ENCODE results near the gene RNF222.

Gene RNF222

DNA sequence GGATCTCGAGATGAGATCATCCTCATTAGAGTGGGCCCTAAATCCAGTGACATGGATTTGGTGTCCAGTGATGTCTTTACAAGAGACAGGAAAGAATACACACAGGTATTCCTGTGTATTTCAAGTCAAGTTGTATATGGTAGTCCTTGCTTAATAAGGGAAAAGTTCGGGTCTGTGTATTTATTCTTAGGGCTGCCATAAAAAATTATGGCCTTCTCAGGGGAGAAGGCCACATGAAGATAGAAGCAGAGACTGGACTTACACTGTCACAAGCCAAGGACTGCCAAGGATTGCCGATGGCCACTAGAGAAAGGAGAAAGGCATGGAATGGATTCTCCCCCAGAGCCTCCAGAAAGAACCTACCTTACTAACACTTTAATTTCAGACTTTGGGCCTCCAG, 29.4 kb downstream of the RNF222 start:
- TF ChIP-seq FOXP2 (optimal IDR thresholded peaks at IDR 0.05; ENCODE audit: borderline replicate concordance, extremely low read depth, extremely low read length, insufficient read depth) (no peak), POLR2AphosphoS5 (IDR thresholded peaks at IDR 0.05; ENCODE audit: low read depth, low read length) (no peak), SIN3A (IDR thresholded peaks at IDR 0.05; ENCODE audit: borderline replicate concordance, insufficient read depth, low read length) (no peak), TAF1 (IDR thresholded peaks at IDR 0.05; ENCODE audit: borderline replicate concordance, insufficient read depth, low read length) (no peak)
- TF ChIP-seq, protein P1, sequence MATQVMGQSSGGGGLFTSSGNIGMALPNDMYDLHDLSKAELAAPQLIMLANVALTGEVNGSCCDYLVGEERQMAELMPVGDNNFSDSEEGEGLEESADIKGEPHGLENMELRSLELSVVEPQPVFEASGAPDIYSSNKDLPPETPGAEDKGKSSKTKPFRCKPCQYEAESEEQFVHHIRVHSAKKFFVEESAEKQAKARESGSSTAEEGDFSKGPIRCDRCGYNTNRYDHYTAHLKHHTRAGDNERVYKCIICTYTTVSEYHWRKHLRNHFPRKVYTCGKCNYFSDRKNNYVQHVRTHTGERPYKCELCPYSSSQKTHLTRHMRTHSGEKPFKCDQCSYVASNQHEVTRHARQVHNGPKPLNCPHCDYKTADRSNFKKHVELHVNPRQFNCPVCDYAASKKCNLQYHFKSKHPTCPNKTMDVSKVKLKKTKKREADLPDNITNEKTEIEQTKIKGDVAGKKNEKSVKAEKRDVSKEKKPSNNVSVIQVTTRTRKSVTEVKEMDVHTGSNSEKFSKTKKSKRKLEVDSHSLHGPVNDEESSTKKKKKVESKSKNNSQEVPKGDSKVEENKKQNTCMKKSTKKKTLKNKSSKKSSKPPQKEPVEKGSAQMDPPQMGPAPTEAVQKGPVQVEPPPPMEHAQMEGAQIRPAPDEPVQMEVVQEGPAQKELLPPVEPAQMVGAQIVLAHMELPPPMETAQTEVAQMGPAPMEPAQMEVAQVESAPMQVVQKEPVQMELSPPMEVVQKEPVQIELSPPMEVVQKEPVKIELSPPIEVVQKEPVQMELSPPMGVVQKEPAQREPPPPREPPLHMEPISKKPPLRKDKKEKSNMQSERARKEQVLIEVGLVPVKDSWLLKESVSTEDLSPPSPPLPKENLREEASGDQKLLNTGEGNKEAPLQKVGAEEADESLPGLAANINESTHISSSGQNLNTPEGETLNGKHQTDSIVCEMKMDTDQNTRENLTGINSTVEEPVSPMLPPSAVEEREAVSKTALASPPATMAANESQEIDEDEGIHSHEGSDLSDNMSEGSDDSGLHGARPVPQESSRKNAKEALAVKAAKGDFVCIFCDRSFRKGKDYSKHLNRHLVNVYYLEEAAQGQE (IDR thresholded peaks at IDR 0.05; ENCODE audit: insufficient read depth in 1 of 2, low read depth in 2 of 2, low read length in 2 of 2) = no peak

DNA sequence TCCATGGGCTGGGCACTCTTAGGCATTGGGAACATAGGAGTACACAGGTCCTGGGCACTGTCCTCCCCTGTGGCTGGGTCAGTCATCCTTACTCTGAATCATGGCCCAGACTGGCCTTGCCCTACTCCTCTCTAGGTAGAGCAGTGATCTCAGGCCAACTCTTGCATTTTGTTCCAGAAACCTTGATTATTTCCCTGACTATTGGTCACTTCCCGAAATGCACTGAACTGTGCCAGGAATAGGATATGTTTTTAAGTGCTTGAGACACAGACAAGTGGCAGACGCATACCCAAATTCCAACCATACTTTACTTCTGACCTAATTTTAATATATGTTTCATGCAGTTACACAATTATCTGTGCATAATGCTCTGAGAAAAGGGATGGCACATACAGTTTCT, 31.4 kb downstream of the RNF222 start:
- TF ChIP-seq, protein P1 (IDR thresholded peaks at IDR 0.05; ENCODE audit: insufficient read depth in 1 of 2, low read depth in 2 of 2, low read length in 2 of 2) = no peak
- TF ChIP-seq TAF1 (IDR thresholded peaks at IDR 0.05; ENCODE audit: borderline replicate concordance, insufficient read depth, low read length) = no peak

DNA sequence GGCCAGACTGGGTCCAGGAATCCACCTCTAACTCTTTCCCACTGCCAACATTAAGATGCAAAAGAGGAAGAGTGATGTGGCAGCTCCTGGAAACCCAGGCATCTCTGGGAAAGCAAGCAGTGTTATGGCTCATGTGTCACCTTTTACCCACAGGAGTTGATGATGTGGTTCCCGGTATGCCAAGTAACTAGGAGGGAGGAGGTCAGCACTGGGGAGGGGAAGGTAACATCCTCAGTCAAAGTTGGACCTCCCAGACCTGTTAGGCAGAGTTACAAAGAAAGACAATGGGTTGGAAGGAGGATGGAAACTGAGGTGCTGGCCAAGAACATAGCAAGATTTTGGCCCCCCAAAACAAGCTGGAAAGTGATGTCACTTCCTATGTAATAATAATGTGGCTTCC, 32.5 kb downstream of the RNF222 start:
- TF ChIP-seq TAF1 (IDR thresholded peaks at IDR 0.05; ENCODE audit: borderline replicate concordance, insufficient read depth, low read length) = no peak
- TF ChIP-seq, protein P1 (IDR thresholded peaks at IDR 0.05; ENCODE audit: insufficient read depth in 1 of 2, low read depth in 2 of 2, low read length in 2 of 2) = no peak
- TF ChIP-seq FOXP2 (optimal IDR thresholded peaks at IDR 0.05; ENCODE audit: borderline replicate concordance, extremely low read depth, extremely low read length, insufficient read depth) = no peak
- no peak for TF ChIP-seq SIN3A (IDR thresholded peaks at IDR 0.05; ENCODE audit: borderline replicate concordance, insufficient read depth, low read length)

DNA sequence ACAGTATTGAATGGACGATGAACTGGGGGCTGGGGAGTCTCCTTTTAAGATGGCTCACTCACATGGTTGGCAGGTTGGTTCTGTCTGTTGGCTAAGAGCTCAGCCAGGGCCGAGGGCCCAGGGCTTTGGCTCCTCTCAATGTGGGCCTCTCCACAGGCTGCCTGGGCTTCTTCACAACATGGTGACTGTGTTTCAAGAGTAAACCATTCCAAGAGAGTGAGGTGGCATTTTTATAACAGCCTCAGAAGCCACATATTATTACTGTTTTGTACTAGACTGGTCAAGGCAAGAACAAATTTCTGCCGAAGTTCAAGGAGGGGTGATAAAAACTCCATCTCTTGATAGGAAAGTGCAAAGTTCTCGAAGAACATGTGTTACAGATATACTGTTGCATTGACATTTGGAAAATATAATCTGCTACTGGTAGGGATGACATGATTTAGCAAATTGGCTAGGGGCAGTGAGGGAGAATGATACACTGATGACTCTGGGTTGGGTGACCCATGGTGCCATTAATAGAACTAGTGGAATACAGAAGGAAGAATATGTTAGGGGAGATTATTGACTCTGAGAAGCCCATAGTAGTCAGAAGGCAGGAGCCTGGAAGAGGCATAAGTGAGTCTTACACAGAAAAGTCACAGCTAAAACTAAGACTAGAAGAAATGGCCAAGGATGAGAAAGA, 34.8 kb downstream of the RNF222 start:
- TF ChIP-seq POLR2AphosphoS5 (IDR thresholded peaks at IDR 0.05; ENCODE audit: low read depth, low read length) (no peak), SIN3A (IDR thresholded peaks at IDR 0.05; ENCODE audit: borderline replicate concordance, insufficient read depth, low read length) (no peak), FOXP2 (optimal IDR thresholded peaks at IDR 0.05; ENCODE audit: borderline replicate concordance, extremely low read depth, extremely low read length, insufficient read depth) (no peak), TAF1 (IDR thresholded peaks at IDR 0.05; ENCODE audit: borderline replicate concordance, insufficient read depth, low read length) (no peak)
- TF ChIP-seq, protein P1 (IDR thresholded peaks at IDR 0.05; ENCODE audit: insufficient read depth in 1 of 2, low read depth in 2 of 2, low read length in 2 of 2) = no peak

DNA sequence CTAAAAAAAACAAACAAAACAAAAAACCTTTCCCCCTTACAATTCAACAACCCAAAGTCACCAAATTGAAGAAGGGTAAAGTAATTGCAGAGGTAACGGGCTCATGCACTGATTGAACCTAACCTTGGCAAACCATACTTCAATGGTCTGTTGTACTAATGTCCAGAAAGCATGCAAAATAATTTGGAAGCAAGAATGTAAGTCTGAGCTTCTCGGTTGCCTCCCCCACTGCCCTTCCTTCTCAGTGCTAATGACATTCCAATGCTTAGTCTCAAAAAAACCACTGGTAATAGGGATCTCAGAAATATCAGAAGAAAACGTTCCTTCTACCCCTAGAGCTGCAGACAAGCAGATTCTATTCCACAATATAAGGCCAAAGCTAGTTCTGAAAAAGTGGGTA, 36.9 kb downstream of the RNF222 start:
- no peak for TF ChIP-seq POLR2AphosphoS5 (IDR thresholded peaks at IDR 0.05; ENCODE audit: low read depth, low read length)
- TF ChIP-seq, protein P1 (IDR thresholded peaks at IDR 0.05; ENCODE audit: insufficient read depth in 1 of 2, low read depth in 2 of 2, low read length in 2 of 2) = no peak
- TF ChIP-seq TAF1 (IDR thresholded peaks at IDR 0.05; ENCODE audit: borderline replicate concordance, insufficient read depth, low read length) = no peak
- TF ChIP-seq FOXP2 (optimal IDR thresholded peaks at IDR 0.05; ENCODE audit: borderline replicate concordance, extremely low read depth, extremely low read length, insufficient read depth) = no peak
- TF ChIP-seq SIN3A (IDR thresholded peaks at IDR 0.05; ENCODE audit: borderline replicate concordance, insufficient read depth, low read length) = no peak
